Measurements from ENCODE around the gene TCL1A.

Gene TCL1A

GRCh38 chr14:95705518-95705917 is 8.4 kb downstream of the TCL1A start:
- no peak for DNase-seq (ENCODE audit: low spot score)

- no peak for DNase-seq (ENCODE audit: low spot score)
Measured at GRCh38 chr14:95703805-95704204, 10.1 kb downstream of the TCL1A start.

GRCh38 chr14:95703341-95703740 is 10.6 kb downstream of the TCL1A start:
- DNase-seq (ENCODE audit: low spot score), result no peak

- no peak for DNase-seq (ENCODE audit: low spot score)
Measured at GRCh38 chr14:95701846-95702221, 12.1 kb downstream of the TCL1A start.

DNA sequence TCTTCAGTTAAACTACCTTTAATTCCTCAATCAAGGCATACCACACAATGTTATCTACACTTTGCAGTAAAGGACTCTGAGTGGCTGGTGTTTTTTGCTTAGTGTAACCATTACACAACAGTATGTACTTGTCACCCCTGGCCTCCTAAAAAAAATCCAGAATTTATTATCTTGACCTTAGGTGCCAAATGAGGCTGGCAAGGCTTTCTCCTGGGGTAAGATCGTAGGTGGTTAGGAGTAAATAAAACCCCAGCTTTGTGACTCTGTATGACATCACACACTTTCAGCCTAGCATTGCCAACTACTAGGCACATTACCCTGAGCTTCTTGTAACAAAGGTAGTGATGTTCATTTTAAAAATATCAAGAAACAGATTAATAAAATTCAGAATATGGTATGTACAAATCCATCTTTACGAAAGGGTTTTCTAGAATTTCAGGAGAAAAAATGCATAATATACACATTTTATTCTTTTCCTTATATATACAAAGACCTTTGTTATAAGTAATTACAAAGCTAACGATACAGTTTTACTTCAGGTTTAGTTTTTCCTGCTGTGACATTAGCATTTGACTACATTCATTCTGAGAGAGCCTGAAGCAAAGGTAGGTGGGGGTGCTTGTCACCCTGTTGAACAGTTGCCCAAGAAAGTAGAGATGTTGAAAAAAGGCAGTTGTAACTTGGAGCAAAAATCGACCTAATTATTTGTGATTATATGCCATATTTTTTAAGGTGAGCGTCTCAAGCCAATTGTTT is 13.5 kb downstream of the TCL1A start:
- DNase-seq (ENCODE audit: low spot score), result no peak

DNA sequence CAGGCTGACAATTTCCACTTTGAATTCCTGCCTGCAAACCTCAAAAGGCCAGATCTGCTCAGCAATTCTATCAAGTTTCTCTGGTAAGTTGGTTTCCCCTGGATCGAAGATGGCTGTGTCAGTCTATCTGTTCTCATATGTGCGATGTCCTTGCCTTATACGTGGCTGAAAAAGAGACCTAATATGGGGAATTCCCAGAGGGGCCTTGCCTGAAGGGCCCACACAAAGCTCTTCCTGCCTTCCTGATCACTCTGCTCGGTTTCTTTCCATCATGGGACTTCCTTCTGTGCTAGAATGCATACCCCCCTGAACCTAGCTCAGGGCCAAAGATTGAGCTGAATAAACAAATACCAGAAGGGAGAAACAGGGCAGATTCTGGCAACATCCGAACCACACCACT is 14.5 kb downstream of the TCL1A start:
- DNase-seq (ENCODE audit: low spot score), result no peak

- DNase-seq (ENCODE audit: low spot score), result no peak
Measured at GRCh38 chr14:95698287-95698686, 15.6 kb downstream of the TCL1A start.

DNA sequence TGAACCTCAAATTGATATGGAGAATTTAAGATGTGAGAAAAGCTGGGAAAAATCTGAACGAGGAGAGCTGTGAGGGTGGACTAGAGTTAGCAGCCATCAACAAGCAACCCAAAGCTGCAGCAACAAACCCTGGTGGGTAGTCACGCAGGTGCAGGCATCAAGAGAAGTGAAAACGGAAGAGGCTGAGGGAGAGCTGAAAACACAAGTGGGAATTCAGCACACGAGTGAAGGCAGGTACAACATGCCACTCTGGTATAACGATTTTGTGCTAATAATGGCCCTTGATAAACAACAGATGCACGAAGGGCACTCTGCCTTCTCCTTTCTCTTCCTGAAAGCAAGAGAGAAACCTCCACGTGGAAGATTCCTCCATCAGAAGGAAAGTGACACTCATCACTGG is 16.2 kb downstream of the TCL1A start:
- DNase-seq (ENCODE audit: low spot score), result no peak

DNA sequence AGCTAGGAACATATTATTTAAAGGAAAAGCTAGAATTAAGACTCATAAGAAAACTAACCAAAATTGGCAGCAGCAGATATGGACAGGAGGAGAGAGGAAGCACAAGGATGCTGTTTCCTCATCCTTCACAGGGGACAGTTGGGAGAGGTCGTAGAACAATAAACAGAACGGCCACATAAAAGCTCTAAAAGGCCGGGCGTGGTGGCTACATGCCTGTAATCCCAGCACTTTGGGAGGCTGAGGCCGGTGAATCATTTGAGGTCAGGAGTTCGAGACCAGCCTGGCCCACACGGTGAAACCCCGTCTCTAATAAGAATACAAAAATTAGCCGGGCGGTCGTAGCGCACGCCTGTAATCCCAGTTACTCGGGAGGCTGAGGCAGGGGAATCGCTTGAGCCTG is 17.2 kb downstream of the TCL1A start:
- DNase-seq (ENCODE audit: low spot score), result no peak

- DNase-seq (ENCODE audit: low spot score), result no peak
Measured at GRCh38 chr14:95695913-95696312, 18.0 kb downstream of the TCL1A start.

GRCh38 chr14:95695051-95695450 is 18.9 kb downstream of the TCL1A start:
- no peak for DNase-seq (ENCODE audit: low spot score)

GRCh38 chr14:95692109-95692508 is 21.8 kb downstream of the TCL1A start:
- DNase-seq (ENCODE audit: low spot score), result no peak

GRCh38 chr14:95691591-95691990 is 22.3 kb downstream of the TCL1A start:
- no peak for DNase-seq (ENCODE audit: low spot score)

GRCh38 chr14:95690815-95691214 is 23.1 kb downstream of the TCL1A start:
- no peak for DNase-seq (ENCODE audit: low spot score)

GRCh38 chr14:95689441-95689840 is 24.5 kb downstream of the TCL1A start:
- no peak for DNase-seq (ENCODE audit: low spot score)

DNA sequence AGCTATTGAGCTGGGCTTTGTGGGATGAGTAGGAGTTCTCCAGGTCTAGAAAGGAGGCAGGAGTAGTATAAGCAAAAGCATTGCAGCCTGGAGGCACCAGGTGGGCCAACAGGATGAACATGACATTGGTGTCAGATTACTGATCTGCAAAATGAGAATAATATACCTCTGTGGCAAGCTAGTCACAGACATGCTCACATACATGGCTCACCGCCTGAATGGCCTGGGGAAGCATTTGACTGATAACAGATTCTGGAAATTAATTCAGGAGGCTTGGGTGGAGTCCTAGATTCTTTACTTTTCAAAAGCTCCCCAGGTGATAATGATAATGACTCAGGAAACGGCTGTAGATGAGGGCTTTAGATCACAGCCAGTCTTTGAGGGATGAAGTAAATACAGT is 27.0 kb downstream of the TCL1A start:
- DNase-seq (ENCODE audit: low spot score), result no peak

DNA sequence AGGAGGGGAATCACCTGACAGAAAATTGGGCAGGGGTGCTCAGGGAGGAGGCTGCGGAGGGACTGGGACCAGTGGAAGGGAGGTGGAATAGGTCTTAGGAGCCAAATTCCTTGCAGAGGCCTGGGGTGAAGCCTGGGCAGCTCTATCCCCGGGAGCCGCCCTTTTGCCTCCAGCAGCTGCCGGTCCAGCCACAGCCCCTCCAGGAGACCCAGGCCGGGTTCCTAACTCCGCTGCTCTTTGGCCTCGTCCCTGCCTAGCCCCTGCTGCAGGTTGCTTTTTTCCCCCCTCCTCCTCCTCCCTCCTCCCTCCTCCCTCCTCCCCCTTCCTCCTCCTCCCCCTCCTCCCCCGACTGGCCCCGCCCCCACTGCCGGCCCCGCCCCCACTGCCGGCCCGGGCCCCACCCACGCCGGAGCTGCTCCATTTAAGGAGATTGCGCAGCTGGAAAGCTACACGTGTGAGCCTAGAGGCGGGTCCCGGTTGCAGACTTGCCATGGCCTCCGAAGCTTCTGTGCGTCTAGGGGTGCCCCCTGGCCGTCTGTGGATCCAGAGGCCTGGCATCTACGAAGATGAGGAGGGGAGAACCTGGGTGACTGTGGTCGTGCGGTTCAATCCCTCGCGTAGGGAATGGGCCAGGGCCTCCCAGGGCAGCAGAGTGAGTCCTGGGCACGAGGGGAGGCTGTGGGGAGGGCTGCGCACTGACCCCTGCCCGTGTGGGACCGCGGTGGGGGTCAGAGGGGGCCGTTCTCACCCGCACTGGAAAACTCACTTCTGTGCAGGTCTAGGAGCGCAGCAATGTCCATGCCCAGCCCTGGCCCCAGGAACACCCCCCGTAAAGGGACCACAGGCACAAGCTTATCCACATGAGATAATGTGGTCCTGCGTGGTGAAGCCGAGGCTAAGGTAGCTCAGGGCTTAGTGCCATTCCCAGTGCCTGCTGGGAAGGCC is 27.7 kb downstream of the TCL1A start, which contains the start of gene TCL1B:
Gene TCL1B, plus strand, starts transcription at position 449 of the 945 bp plus-strand sequence. Its CDS starts 42 bp downstream, at position 491.
- DNase-seq (ENCODE audit: low spot score), result no peak

DNA sequence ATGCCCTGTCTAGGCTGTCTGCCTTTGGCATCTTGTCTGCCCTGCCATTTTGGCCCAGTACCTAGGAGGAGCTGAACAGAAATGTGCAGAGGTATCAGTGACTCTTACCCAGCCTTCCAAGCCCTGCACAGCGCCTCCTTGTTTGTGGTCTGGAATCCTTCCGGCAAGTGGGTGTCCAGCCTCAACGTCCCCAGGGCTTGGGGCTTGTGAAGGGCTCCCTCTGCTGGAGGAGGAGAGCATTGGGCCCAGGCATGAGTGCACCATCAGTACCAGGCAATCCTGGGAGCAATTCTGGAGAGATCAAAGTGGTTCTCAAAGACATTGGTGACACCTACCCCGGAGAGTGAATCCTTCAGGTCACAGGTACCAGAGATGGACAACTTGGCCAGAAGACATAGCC is 30.1 kb downstream of the TCL1A start:
- no peak for DNase-seq (ENCODE audit: low spot score)

DNA sequence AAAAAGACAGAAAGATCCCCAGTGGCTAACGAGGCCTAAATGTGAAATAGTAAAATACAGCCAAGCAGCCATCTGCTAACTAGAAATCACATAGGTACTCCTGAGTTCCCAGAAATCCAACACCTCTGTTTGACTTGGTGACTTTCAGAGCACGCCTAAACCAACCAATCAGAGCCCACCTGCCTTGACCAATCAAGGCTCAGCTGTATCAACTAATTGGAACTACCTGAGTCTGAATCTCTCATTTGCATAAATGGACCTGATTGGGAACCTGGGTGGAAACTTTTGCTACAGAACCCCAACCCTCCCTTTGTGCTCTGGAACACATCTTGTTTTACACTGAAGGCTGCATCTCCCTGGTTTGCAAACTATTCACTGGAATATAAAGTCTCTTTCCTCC is 32.8 kb downstream of the TCL1A start:
- DNase-seq (ENCODE audit: low spot score), result no peak

GRCh38 chr14:95679998-95680735 is 33.8 kb downstream of the TCL1A start:
- DNase-seq (ENCODE audit: low spot score), result no peak

GRCh38 chr14:95679148-95679815 is 34.6 kb downstream of the TCL1A start:
- no peak for DNase-seq (ENCODE audit: low spot score)
